GM12873 (cell line): ENCODE measurements around the gene PDLIM7.

Source experiments
- CTCF ChIP-seq: IDR thresholded peaks from 2 replicates; pipeline ENCODE4 v1.5.1; 2012; ENCODE audit warnings: low read depth, mild to moderate bottlenecking, moderate library complexity, low read length, control low read depth; ENCODE audit not compliant: insufficient read depth; ENCODE audit errors: missing control alignments

PDLIM7 gene

GRCh38 chr5:177486256-177486655, 11.1 kb downstream of the PDLIM7 start:
- TF ChIP-seq CTCF, result no peak

- no peak for TF ChIP-seq CTCF
Observed at GRCh38 chr5:177484902-177485549, 12.4 kb downstream of the PDLIM7 start.

GRCh38 chr5:177483994-177484901, 13.2 kb downstream of the PDLIM7 start:
- TF ChIP-seq CTCF, result no peak

GRCh38 chr5:177483042-177483441, 14.4 kb downstream of the PDLIM7 start:
- TF ChIP-seq CTCF, result no peak

GRCh38 chr5:177482359-177482795, 15.0 kb downstream of the PDLIM7 start:
- no peak for TF ChIP-seq CTCF

- no peak for TF ChIP-seq CTCF
Observed at GRCh38 chr5:177479774-177480173, 17.6 kb downstream of the PDLIM7 start.
